Lower lobe of right lung (tissue), 2 donors: ENCODE data around the gene HSBP1L1. TPM values are rescaled to one million over a fixed set of nuclear protein-coding genes. Genes with fewer than 3 reads are reported as not detected.

Experiments
- ATAC-seq, 2 donors: fragments of 200-7000 bp; cut with Tn5 transposase; one replicate each; pipeline ENCODE4 v1.9.1; 2020 to 2022; ENCODE audit warnings: mild to moderate bottlenecking in 2 of 2, moderate library complexity in 2 of 2
- DNase-seq: peaks from one replicate; pipeline ENCODE4 v3.0.0-alpha.2; 2020
- H3K27ac ChIP-seq: fragments of 200-600 bp; one replicate; pipeline ENCODE4 v1.8.0; 2022
- H3K27me3 ChIP-seq: fragments of 200-600 bp; one replicate; pipeline ENCODE4 v1.8.0; 2022; ENCODE audit warnings: low read depth
- H3K36me3 ChIP-seq: fragments of 200-600 bp; one replicate; pipeline ENCODE4 v1.8.0; 2022; ENCODE audit warnings: mild to moderate bottlenecking
- H3K4me1 ChIP-seq: fragments of 200-600 bp; one replicate; pipeline ENCODE4 v1.8.0; 2022
- H3K4me3 ChIP-seq: fragments of 200-600 bp; one replicate; pipeline ENCODE4 v1.8.0; 2022; ENCODE audit warnings: mild to moderate bottlenecking
- H3K9me3 ChIP-seq: fragments of 200-600 bp; one replicate; pipeline ENCODE4 v1.8.0; 2022
- intact Hi-C: fragments of 100-400 bp; cut with DNase I; formaldehyde crosslinking; loops from one replicate; pipeline ENCODE4 v1.11.0; 2022
- total RNA-seq: library from RNA; stranded (reverse); fragmentation: NEBNext Ultra II Directional; extraction: Animal tissue kit (Norgen Biotek cat#: 25700); gene quantifications from one replicate; pipeline ENCODE4 v1.2.1, GENCODE V29; 2021
- TF ChIP-seq, protein P1 (sequence below): fragments of 200-600 bp; IDR thresholded peaks from one replicate; pipeline ENCODE4 v1.8.0; 2022; ENCODE audit warnings: antibody characterized with exemption, mild to moderate bottlenecking
- donor health status: DM: no; HTN: yes; CAD: no; lungs with severe emphysema.

Gene HSBP1L1
- total RNA-seq, 1 donor from 2014 or later = 46.6 TPM

DNA sequence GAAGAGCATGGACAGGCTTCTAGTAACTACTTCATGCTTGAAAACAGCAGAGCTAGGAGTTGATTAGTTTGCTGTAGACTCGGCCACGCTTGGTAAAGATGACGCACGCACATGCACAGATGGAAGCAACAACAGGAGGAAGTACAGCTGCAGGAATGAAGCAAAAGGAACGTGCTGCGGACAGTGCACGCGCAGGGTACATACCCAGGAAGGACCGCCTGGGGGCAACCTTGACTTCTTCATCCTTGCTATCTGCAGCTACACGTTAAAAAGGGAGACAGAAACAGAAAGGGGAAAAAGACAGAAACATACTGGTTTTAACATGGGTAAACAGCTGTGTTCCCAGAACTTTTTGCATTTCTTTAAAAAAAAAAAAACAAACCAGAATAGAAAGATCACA, 30.7 kb upstream of the HSBP1L1 start:
- intact Hi-C loops = no loop called here
- peaks cover 9% of the 10 kb centered on the region for H3K4me1 ChIP-seq
- peak; percentile 63 to 73 for ATAC-seq
- no peaks in the 10 kb centered on the region for H3K27me3 ChIP-seq
- H3K36me3 ChIP-seq = peaks cover 19% of the 10 kb centered on the region
- peaks cover 41% of the 10 kb centered on the region for H3K9me3 ChIP-seq
- H3K4me3 ChIP-seq = no peak overlapping the region
- DNase-seq = peak; percentile 50
- TF ChIP-seq, protein P1, sequence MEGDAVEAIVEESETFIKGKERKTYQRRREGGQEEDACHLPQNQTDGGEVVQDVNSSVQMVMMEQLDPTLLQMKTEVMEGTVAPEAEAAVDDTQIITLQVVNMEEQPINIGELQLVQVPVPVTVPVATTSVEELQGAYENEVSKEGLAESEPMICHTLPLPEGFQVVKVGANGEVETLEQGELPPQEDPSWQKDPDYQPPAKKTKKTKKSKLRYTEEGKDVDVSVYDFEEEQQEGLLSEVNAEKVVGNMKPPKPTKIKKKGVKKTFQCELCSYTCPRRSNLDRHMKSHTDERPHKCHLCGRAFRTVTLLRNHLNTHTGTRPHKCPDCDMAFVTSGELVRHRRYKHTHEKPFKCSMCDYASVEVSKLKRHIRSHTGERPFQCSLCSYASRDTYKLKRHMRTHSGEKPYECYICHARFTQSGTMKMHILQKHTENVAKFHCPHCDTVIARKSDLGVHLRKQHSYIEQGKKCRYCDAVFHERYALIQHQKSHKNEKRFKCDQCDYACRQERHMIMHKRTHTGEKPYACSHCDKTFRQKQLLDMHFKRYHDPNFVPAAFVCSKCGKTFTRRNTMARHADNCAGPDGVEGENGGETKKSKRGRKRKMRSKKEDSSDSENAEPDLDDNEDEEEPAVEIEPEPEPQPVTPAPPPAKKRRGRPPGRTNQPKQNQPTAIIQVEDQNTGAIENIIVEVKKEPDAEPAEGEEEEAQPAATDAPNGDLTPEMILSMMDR = no peak
- H3K27ac ChIP-seq = no peak overlapping the region

DNA sequence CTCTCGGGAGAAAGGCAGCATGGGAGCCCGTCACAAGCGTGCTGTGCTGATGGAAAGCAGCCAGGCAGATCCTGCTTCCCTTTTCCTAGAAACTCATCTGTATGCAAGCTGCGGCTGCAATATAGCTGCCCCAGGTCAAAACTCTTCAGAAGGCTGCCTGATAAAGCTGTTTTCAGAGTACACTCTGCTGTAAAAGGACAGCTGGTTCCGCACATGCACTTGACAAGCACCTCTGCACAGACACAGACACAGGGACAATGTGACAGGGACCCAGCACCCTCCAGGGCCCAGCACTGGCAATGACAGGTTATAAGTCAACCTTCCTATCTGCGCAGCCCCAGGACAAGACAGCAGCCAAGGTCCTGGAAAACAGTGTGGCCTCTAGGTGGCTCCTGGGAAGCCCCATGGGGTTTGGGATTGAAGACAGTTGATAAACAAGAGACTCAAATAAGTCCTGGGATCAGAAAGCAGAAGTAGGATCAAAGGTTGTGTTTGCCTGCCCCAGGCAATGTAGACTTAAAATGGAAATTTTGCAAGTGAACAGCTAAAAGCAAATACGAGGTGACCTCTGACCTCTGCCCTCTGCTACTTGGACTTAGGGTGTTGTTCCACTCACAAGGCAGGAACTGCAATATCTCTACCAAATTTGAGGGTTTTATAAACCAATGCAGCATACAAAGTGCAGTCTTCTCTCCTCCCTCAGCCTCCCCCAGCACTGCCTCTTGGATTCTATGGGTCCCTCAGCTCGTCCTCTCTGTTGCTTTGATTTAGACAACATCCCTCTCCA, 29.9 kb upstream of the HSBP1L1 start:
- H3K27ac ChIP-seq = peak overlapping the region; percentile 16
- intact Hi-C loops = no loop called here
- ATAC-seq = peak; percentile 54 to 58
- peak; percentile 48 for DNase-seq
- peaks cover 34% of the 10 kb centered on the region for H3K9me3 ChIP-seq
- H3K36me3 ChIP-seq = peaks cover 20% of the 10 kb centered on the region
- H3K4me1 ChIP-seq = peaks cover 9% of the 10 kb centered on the region
- no peak overlapping the region for H3K4me3 ChIP-seq
- TF ChIP-seq, protein P1 = no peak
- H3K27me3 ChIP-seq = no peaks in the 10 kb centered on the region

DNA sequence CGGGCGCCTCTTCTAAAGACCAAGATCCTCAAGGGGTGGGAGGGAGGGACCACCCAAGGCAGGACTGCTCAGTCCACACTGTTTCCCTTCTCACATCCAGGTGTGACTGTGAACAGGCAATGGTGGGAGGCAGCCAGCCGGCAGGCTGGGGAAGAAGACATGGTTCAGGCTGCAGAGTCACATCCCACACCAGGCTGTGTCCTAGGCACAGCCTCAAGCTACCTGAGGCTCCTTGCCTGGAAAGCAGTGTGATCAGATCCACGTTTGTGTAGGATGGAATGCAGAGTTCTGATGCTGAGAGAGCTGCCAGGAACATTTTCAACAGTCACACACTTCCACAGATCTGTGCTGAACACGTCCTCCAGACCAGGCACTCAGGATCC, 29.4 kb upstream of the HSBP1L1 start:
- Histone ChIP-seq H3K4me1 (peaks cover 9% of the 10 kb centered on the region), H3K36me3 (peaks cover 26% of the 10 kb centered on the region), H3K27me3 (no peaks in the 10 kb centered on the region), H3K9me3 (peaks cover 29% of the 10 kb centered on the region), H3K4me3 (no peak overlapping the region), H3K27ac (no peak overlapping the region)
- DNase-seq (peak; percentile 4), ATAC-seq (no peak)
- TF ChIP-seq, protein P1 = no peak
- intact Hi-C loops = no loop called here

DNA sequence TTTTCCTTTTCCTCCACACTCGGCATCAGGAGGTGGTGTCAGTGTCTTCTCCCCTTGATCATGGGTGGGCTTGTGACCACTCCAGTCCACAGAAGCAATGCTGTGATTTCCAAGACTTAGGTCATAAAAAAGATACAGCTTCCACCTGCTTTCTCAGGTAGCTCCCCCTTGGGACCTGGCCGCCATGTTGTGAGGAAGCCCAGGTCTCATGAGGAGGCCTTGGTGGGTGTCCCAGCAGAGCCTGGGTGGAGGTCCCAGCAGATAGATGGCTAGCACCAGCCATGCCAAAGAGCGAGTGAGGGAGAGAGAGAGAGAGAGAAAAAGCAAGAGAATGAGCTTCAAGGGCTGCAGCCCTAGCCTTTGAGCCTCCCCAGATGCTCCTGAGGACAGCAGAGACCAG, 28.9 kb upstream of the HSBP1L1 start:
- peaks cover 9% of the 10 kb centered on the region for H3K4me1 ChIP-seq
- no peak overlapping the region for H3K4me3 ChIP-seq
- peaks cover 24% of the 10 kb centered on the region for H3K9me3 ChIP-seq
- ATAC-seq = no peak
- no peak overlapping the region for H3K27ac ChIP-seq
- H3K27me3 ChIP-seq = no peaks in the 10 kb centered on the region
- intact Hi-C loops = no loop called here
- peak; percentile 7 for DNase-seq
- peaks cover 30% of the 10 kb centered on the region for H3K36me3 ChIP-seq
- TF ChIP-seq, protein P1 = no peak

DNA sequence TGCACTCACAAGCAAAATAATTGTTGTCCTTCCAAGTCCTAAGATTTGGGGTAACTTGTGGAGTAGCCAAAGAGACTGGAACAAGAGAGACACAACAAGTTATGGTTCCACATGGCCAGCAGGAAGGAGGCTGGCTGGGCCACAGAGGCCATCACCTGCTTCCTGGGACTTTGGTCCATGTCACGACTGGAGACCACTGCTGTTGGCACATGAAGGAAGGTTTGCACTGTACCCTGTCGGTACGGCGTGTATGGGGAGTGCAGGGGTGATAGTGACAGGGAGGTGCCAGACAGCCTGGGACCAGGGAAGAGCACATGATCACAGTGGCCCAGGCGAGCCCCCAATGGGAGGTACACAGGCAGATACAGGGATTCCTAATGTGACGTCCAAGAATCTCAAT, 28.5 kb upstream of the HSBP1L1 start:
- intact Hi-C loops = no loop called here
- DNase-seq = peak; percentile 13
- H3K27me3 ChIP-seq = no peaks in the 10 kb centered on the region

More for the DNA sequence above, 28.5 kb upstream of the HSBP1L1 start:
- H3K36me3 ChIP-seq = peaks cover 35% of the 10 kb centered on the region
- no peak for ATAC-seq
- H3K4me1 ChIP-seq = peaks cover 9% of the 10 kb centered on the region
- no peak overlapping the region for H3K4me3 ChIP-seq
- no peak overlapping the region for H3K27ac ChIP-seq
- peaks cover 22% of the 10 kb centered on the region for H3K9me3 ChIP-seq
- TF ChIP-seq, protein P1 = no peak
